Measurements from ENCODE around the gene METTL17. TPM values are rescaled to one million over a fixed set of nuclear protein-coding genes. Genes with fewer than 3 reads are reported as not detected.
A peak's percentile ranks its signal among the peaks of the same experiment; 100 is the strongest.
"Not testable (repeated sequence)": the region's sequence is repeated elsewhere in the genome, so short reads cannot be mapped to it uniquely, and the experiment has no call there.

METTL17 gene, protein sequence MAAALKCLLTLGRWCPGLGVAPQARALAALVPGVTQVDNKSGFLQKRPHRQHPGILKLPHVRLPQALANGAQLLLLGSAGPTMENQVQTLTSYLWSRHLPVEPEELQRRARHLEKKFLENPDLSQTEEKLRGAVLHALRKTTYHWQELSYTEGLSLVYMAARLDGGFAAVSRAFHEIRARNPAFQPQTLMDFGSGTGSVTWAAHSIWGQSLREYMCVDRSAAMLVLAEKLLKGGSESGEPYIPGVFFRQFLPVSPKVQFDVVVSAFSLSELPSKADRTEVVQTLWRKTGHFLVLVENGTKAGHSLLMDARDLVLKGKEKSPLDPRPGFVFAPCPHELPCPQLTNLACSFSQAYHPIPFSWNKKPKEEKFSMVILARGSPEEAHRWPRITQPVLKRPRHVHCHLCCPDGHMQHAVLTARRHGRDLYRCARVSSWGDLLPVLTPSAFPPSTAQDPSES
- 44.0 and 56.3 TPM in 2 replicates for total RNA-seq

DNA sequence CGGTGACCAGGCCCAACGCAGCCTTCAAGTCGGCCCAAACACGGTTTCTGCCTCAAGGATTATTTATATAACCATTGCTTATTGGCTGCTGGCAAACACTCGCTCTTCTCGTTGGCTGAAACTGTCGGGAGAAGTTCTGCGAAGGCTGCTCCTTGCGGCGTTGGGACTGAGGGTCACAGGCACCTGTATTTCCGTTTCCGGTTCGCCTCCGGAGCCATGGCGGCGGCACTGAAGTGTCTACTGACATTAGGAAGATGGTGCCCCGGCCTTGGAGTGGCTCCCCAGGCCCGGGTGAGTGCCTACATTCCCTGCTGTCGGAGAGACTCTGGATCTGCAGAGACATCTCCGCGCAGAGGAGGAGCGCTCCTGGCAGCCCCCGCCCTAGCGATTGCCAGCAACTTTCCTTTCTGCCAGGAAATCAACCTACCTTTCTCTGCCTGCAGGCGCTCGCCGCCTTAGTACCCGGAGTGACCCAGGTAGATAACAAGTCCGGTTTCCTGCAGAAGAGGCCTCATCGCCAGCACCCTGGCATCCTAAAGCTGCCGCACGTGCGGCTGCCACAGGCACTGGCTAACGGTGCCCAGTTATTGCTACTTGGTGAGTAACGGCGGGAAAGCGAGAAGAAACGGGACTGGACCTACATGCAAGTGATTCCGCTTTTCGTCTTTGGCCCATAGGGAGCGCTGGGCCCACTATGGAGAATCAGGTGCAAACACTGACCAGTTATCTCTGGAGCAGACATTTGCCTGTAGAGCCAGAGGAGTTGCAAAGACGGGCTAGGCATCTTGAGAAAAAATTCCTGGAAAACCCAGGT, at the start of gene METTL17:
Gene METTL17 (plus strand): TSS at position 194 of the 814 bp plus-strand sequence. CDS start 23 bp downstream, at position 217.
- DNase-seq (ENCODE audit: low read depth), result peak; percentile 97

DNA sequence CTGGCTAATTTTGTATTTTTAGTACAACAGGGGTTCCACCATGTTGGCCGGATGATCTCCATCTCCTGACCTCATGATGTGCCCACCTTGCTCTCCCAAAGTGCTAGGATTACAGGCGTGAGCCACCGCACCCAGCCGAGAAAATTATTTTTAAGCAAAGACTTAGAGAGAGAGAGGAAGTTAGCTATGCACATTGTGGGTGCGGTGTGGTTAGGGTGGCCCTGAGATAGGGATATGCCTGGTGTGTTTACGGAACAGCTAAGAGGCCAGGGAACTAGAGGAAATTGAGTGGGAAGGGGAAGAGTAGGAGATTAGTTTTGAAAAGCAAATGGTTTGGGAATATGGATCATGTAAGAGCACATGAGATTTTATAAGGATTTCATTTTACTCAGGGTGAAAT, 44.6 kb upstream of the METTL17 start:
- not testable (repeated sequence) for DNase-seq (ENCODE audit: low read depth)

DNA sequence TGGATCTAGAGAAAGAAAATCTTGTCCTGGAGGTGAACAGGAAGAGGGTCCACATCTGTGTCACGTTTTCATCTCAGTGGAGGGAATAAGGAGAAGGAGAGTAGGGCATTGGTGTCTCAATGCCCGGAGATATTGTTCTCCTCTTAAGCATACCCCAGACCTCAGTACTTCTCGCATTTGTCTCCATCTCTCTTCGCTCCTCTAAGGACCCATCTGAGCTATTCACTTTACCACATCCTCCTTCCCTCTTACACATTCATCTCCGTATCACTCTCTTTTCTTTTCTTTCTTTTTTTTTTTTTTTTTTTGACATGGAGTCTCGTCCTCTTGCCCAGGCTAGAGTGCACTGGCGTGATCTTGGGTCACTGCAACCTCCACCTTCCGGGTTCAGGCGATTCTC, 43.1 kb upstream of the METTL17 start:
- not testable (repeated sequence) for DNase-seq (ENCODE audit: low read depth)

DNA sequence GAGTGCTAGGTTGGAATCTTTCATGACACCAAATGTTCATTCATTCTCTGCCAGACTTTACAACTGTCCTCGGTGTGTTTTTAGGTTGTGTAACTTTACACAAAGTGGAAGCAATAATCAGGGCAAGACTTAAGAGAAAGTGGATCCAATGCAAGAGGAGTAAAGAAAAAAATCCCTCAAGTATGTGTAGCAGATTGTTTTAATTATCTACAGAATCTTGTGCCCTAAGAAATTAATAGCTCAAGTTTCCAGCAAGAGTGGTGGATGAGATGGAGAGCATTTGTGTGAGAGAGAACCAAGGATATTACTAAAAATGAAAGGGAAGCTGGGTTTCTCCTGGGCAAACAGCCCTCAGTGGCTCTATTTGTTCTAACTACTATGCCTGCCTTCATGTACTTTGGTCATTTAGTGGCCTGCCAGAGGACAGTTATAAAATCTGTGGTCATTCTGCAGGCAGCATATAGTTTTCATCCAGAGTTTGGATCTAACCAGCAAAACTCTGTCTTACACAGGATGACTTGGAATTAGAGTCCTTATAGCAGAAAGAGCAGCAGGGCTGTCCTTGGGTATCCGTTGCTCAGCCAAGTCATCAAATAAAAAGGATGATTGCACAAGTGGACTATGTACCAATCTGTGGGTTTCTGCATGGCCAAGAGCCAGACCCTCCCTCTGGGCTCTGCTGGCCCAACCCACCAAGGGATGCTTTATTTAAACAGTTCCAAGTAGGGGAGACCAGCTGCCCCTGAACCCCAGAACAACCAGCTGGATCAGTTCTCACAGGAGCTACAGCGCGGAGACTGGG, 34.8 kb upstream of the METTL17 start, which contains the start of gene RNASE2:
Gene RNASE2 (plus strand): TSS at position 752 of the 802 bp plus-strand sequence. CDS start 285 bp downstream, outside the sequence.
- peak; percentile 6 for DNase-seq (ENCODE audit: low read depth)

DNA sequence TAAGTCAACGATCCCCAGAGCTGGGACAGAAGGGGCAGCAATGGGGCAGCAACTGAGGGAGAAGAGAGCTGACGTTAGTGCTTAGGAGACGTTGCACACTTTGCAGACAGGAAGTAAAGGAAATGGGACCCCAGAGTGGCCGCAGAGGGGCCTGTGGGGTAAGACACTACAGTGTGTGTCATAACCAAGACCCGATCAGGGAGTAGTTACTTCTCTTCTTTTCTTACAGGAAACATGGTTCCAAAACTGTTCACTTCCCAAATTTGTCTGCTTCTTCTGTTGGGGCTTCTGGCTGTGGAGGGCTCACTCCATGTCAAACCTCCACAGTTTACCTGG, 34.3 kb upstream of the METTL17 start:
- DNase-seq (ENCODE audit: low read depth), result not testable (repeated sequence)

DNA sequence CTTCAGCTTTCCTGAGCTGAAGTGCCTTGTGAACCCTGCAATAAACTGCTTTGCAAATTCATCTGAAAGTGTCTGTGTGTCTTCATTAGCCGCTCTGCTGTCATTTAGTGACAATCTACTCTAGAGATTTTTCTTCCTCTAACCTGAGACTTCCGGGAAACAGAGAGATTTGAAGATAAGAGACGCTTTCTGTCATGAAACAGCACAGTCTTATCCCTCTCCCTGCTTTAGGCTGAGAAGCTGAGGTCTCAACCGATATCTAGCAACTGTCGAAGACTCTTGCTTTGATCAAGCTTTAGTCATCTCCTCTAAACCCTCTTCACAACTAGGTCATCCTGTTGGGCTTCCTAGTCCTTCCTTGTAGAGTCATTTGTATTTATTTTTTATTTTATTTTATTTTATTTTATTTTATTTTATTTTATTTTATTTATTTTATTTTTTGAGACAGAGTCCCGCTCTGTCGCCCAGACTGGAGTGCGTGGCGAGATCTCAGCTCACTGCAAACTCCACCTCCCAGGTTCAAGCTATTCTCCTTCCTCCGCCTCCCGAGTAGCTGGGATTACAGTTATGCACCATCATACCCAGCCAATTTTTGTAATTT, 33.3 kb upstream of the METTL17 start:
- no peak for DNase-seq (ENCODE audit: low read depth)

DNA sequence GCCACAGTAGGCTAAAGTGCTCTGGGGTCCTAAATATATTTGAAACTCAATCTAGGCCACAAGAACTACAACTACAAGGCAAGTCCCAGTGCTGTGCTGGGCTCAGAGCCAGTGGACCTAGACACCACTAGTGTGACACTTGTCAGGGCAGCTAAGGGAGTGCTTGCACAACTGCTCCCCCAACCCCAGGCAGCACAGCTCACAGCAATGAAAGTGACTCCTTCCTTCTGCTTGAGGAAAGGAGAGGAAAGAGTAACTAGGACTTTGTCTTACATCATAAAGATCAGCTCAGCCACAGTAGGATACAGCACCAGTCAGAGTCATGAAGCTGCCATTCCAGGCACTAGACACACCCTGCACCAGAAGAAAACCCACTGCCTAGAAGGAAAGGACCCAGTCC, 30.8 kb upstream of the METTL17 start:
- not testable (repeated sequence) for DNase-seq (ENCODE audit: low read depth)

DNA sequence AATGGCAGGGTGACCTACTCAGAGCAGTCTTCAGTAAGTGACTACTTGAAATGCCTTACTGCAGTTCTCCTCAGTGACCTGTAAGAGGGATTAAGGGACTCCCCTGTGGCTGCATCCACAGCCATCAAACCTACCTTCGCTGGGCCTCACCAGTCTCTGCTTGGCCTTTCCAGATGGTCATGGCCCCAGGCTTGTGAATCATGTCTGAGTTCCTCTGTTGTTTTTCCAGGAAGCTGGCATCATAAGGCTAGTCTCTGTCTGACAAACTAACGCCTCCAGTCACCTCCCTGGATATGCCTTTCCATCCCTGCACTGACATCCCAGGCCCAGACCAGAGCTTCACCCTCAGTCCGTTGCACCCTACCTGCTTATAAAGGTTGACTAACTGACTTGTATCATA, 20.4 kb upstream of the METTL17 start:
- DNase-seq (ENCODE audit: low read depth), result no peak

DNA sequence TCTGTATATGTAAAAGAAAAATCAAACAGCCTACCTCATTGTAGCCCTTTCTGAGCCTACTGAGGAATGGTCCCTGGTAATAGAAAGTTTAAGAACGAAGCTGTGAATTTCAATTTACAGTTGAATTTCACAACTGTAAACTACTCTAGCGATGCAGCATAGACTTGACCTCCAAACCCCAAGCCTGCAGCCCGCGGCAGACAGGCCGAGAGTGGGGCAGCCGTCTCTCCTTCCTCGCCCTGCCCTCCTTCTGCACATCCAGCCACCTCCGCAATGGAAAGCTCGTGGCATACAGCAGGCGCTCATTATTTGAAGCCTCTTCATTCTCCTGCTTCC, 19.2 kb upstream of the METTL17 start:
- no peak for DNase-seq (ENCODE audit: low read depth)

DNA sequence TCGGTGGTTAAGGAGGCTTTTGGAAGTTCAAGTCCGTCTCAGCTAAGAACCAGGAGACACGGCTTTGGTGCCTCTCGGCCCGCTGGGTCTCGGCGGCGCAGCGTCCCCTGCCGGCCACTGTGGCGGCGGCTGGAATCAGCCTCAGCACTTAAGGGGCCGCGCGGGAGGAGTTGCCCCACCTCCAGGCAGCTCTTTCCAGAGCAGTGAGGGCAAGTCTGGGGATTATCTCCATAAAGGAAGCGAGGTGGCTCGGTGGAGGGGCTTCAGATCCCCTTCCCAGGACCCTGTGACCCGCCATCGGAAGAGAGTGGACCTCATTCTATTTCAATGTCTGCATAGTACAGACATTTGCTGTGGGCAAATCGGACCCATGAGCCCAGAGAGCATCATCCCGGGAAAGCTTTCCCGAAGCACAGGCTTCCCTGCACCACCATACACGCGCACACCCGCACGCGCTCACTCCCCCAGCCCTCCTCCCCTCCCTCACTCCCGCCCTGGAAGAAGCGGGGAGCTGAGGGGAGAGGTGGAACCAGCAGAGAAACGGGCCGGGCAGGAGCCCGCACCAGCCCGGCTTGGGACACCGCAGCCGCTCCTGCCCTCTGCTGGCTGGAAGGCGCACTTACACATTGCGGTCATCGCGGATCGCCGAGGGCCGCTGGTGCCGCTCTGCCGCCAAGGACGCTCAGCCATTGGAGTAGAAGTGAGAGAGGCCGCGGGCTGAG, 18.6 kb upstream of the METTL17 start:
- DNase-seq (ENCODE audit: low read depth), result peak; percentile 54

DNA sequence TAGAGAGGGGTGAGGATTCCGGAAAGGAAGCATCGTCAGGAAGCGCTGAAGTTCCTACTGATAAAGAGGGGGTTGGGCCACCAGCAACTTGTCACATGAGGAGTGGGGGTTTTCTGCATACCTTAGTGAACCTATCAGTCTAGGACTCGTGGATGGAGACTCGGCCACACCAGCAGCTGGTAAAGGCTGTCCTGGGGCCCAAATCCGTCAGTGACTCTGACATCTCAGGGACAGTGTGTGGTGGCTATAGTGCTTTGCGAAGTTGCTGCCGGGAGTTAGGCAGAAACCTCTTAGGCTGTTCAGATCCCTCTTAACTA, 18.1 kb upstream of the METTL17 start:
- no peak for DNase-seq (ENCODE audit: low read depth)

DNA sequence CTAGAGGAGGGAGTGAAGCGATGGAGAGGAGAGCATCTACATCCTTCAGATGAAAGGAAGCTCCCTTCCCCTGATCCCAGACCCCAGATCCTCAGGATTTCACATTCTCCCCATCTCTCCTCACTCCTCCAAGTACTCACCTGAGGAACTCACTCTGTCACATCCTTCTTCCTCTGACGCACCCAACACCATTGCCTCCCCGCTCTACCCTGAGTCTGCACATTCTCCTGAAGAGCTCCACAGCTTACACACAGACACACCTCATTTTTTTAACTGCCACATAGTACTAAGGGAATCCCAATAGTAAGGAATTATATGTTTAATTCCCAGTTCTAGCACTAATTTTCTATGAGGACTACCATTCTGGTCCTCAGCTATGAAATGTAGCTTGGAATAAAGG, 16.3 kb upstream of the METTL17 start:
- no peak for DNase-seq (ENCODE audit: low read depth)

DNA sequence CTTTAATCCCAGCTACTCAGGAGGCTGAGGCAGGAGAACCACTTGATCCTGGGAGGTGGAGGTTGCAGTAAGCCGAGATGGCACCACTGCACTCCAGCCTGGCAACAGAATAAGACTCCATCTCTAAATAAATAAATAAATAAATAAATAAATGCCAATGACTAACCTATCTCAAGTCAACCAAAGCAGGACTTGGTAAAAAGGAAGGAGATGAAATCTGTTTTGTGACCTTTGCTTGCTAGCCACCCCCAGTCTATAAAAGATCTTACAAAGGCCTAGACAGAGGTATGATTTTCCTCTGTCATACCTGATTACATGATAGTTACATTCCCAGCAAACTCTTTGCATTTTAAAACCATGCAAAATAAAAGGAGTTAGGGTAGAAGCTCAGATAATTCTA, 13.5 kb upstream of the METTL17 start:
- DNase-seq (ENCODE audit: low read depth), result peak; percentile 29

DNA sequence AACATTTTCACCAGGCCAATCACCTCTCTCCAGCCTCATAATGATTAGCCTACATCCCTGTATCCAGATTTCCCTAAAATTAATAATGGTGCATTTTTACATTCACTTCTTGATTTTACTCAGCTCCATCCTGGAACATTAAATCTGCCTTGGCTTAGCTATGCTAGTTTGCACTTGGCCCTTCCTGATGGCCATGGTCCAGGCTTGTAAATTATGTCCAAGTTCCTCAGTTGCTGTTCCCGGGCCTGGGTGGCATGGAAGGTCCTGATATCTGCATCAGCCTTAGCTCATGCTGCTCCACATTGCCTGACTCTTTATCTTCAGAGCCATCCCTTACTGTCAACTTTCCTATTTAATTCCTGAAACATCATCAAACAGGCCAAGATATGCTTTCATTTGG, 11.1 kb upstream of the METTL17 start:
- DNase-seq (ENCODE audit: low read depth), result no peak

DNA sequence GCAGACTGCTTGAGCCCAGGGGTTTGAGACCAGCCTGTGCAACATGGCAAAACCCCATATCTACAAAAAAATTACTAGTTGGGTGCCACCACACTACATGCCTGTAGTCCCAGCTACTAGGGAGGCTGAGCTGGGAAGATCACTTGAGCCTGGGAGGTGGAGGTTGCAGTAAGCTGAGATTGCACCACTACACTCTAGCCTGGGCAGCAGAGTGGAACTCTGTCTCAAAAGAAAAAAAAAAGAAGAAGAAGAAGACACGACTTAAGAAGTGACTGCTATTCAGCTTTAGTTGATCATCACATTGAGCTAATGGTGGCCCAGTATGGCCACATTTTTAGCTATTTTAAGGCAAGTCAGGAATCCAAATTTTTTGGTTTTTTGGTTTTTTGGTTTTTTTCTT, 8.9 kb upstream of the METTL17 start:
- DNase-seq (ENCODE audit: low read depth), result peak; percentile 10

DNA sequence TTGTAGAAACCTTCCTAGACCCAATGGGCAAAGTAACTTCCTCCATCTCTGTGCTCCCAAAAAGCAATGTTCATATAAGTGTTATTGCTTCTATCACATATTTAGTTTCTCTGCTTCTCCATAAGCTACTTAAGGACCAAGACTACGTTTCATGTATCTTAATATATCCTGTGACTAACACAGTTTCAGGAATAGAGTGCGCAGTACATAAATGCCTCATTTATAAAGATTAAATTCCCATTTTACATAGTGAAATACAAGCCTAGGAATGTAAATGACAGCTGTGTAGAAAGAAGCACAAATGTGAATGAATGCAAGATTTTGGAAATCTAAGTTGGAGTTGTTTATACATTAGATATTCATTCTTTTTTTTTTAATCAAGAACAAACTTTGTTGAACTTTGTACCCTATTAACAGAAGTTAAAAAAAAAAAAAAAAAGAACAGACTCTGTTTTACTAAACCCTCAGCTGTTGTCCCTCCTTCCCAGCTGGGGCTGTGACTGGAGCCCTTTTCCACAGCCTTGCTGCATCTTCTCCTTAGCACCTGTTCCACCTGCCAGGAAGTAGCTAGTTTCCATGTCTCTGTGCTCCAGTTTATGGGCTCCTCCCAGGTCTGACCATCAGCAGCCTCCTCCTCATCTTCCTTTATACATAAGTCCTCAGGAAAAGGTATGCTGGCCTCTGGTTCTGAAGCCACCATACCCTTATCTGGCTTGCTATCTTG, 7.0 kb upstream of the METTL17 start:
- DNase-seq (ENCODE audit: low read depth), result no peak

DNA sequence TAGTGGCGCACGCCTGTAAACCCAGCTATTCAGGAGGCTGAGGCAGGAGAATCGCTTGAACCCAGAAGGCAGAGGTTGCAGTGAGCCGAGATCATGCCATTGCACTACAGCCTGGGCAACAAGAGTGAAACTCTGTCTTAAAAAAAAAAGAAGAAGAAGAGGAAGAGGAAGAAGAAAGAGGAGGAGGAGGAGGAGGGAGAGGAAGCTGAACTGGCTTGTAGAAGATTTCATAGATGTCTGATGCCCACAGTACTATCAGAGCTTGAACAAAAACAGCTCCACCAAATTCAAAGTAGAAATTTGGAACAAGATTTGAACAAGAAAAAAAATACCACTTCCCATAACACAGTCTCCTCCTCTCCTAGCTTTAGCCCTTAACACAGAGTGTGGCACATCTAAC, 4.1 kb upstream of the METTL17 start:
- not testable (repeated sequence) for DNase-seq (ENCODE audit: low read depth)

DNA sequence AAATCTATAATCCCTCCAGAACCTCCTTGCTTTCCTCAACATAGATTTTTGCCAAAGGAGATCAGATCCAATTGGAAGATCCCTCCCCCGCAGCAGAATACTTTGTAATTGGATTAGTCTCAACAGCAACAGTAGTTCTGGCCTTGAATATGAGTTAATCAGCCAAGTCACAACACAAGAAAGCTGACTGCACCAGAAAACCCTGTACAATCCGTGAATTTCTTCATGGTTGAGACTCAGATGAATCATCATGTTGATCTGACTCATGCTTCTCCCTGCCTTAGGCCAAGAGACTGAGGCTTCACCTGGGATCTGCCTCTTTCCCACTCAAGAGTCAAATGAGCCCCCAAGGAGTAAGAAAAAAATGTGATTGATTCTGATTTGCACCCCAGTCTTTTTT, 3.0 kb upstream of the METTL17 start:
- DNase-seq (ENCODE audit: low read depth), result peak; percentile 99

DNA sequence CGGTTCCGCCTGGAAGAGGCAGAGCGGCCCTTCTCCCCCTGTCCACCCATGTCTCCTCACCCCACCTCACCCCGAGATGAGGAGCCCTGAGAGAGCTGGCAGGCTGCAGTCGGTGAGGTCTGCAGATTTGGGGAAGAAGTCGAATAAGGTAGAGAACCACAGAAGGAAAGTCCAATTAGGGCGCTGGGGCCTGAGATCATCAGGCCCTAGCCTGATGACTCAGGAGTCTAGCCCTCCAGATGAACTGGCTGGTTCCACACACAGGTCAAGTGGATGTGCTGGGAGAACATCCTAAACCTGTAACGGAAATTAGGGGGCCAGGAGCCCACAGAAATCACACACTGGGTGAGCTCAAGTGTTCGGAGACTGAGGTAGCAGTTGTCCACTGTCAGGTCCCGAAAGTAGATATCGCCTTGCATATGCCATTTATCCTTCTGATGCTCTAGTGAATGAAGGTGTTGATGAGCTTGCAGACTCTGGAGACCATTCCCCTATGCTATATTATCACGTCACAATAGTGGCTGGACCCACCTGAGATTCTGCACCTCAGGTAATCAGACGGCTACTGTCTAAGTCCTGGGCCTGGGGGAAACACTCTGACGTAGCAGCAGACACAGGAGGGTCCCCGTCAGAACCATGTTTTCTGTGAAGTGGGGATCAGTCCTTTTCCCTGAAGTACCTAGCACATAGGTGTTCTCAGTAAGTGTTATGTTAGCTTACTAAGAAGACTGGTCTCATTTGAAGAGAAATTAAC, 886 bp upstream of the METTL17 start:
- DNase-seq (ENCODE audit: low read depth), result no peak

DNA sequence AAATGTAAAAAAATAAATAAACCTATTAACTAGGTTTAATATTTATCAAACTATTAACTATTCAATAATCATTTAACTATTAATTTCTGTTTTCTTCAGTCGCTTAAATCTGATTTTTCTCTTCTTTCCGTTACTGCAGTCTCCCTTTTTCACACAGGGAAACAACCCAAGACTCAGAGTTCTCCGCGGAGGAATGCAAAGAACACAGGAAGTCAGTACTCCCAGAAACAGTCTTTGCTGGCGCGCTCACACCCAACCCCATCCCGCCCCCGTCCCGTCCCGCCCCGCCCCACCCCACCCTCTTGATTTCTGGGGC, 351 bp upstream of the METTL17 start:
- DNase-seq (ENCODE audit: low read depth), result no peak

All from renal cortical epithelial cell (primary cell).